GM12891 (cell line): Measurements from ENCODE around the gene CCDC157.

ENCODE experiments used
- PAX5 ChIP-seq: IDR thresholded peaks from 2 replicates; pipeline ENCODE4 v1.6.1; 2011; ENCODE audit warnings: low read length, moderate library complexity, mild to moderate bottlenecking; ENCODE audit not compliant: insufficient read depth, severe bottlenecking
- POLR2A ChIP-seq: IDR thresholded peaks from 2 replicates; pipeline ENCODE4 v1.6.1; 2011; ENCODE audit warnings: low read depth, low read length, control low read depth
- POLR2AphosphoS5 ChIP-seq: IDR thresholded peaks from 2 replicates; pipeline ENCODE4 v1.6.1; 2011; ENCODE audit warnings: low read depth, low read length, control low read depth
- POU2F2 ChIP-seq: IDR thresholded peaks from 2 replicates; pipeline ENCODE4 v1.6.1; 2011; ENCODE audit warnings: low read depth, mild to moderate bottlenecking, control low read depth, low read length, moderate library complexity
- SPI1 ChIP-seq: IDR thresholded peaks from 2 replicates; pipeline ENCODE4 v1.6.1; 2011; ENCODE audit warnings: low read depth, low read length, control low read depth
- TAF1 ChIP-seq: IDR thresholded peaks from 2 replicates; pipeline ENCODE4 v1.6.1; 2011; ENCODE audit warnings: low read depth, low read length, control low read depth

- TF ChIP-seq PAX5 = no peak
- TF ChIP-seq POLR2A = no peak
- TF ChIP-seq POLR2AphosphoS5 = no peak
- no peak for TF ChIP-seq TAF1
- TF ChIP-seq SPI1 = no peak
- no peak for TF ChIP-seq POU2F2
Measured at GRCh38 chr22:30348809-30349208, 8.0 kb upstream of the CCDC157 start.
